Embryonic facial prominence (tissue), 1 donor: ENCODE data around the gene FOXP2.

ENCODE experiments used
- DNase-seq: peaks from one replicate; pipeline ENCODE4 v3.0.0-alpha.2; 2016; ENCODE audit errors: extremely low spot score

Gene FOXP2

DNA sequence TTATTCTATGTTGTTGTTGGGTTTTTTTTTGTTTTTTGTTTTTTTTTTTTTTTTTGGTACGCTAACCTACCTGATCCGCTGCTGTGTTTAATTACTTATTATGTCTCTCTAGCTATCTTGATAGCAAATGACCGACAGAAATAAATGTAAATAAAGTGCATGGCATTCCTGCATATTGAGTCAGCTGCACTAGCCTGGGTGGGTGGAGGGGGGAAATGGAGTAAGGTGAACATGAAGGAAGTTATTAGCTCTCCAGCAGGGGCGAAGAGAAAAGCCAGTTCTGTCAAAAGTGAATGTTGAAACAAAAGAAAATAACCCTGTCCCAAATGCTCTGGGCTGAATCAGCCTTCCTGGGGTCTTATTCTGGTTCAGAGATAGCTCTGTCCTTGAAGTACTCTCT is 296.6 kb downstream of the FOXP2 start:
- no peak for DNase-seq

DNA sequence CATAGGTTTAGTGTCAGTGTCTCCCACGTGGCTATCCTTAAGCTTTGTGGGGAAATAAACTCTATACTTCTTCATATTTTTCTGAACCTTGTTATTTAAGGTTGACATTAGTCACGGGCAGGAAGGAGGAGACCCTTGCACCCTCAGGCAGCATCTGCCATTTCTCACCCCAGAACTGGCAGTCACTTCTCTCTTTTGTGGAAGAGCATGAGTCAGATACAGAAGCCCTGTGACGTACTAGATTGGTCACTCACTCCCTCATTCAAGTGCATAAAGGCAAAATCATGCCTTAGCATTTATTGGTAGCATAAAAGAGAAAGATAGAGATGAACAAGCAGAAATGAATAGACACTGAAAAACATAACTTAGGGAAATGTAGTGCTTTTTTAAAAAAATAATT is 301.3 kb downstream of the FOXP2 start:
- no peak for DNase-seq

GRCh38 chr7:114718861-114719260 is 304.2 kb downstream of the FOXP2 start:
- DNase-seq = no peak

- no peak for DNase-seq
These were observed 306.1 kb downstream of the FOXP2 start for GRCh38 chr7:114720725-114721124.

DNA sequence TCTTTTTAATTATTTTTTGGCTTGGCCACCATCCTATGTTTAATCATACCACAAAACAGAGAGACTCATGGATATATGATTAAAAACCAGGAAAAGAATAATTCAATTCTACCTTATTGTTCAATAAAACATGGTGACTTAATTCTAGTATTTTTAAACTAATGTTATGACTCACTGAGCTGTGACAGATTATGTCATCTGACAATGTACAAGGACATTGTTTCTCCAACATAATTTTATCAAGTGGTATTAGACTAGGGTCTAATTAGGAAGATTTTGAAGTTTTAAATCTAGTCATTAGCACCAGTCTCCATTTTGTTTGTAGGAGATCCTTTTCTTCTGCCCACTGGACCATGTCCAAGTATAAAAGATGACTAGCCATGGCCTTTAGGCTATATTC is 307.9 kb downstream of the FOXP2 start:
- DNase-seq = no peak

- DNase-seq = no peak
These were observed 308.7 kb downstream of the FOXP2 start for GRCh38 chr7:114723308-114723707.

DNA sequence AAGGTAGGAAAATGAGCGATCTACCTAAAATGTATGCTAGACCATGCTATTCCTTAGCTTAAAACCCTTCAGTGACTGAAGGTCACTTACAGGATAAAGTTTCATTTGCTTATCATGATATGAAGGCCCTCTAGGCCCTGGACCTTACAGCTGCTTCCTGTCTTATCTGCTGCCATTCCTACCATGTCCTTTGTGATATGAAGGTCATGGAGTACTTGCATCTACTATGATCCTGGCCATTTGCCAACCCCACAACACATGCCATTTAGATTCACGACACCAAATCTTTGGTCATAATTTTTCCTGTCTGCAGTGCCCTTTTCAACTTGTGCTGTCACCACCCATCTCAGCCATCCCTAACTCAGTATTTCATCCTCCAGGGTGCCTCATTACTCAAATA is 325.5 kb downstream of the FOXP2 start:
- DNase-seq = no peak

- DNase-seq = no peak
These were observed 326.3 kb downstream of the FOXP2 start for GRCh38 chr7:114740941-114741340.

- DNase-seq = no peak
These were observed 327.3 kb downstream of the FOXP2 start for GRCh38 chr7:114741911-114742310.
